Stimulated activated CD8-positive, alpha-beta memory T cell treated with anti-CD3 and anti-CD28 coated beads, Interleukin-4, amount 100 ng/mL, for 24 hours (primary cell): ENCODE data around the gene ZNF613.
A peak's percentile ranks its signal among the peaks of the same experiment; 100 is the strongest.
"Not testable (repeated sequence)": the region's sequence is repeated elsewhere in the genome, so short reads cannot be mapped to it uniquely, and the experiment has no call there.

Experiments
- DNase-seq: peaks from one replicate; pipeline ENCODE4 v3.0.0-alpha.2; 2020; ENCODE audit warnings: low read depth

ZNF613 gene

DNA sequence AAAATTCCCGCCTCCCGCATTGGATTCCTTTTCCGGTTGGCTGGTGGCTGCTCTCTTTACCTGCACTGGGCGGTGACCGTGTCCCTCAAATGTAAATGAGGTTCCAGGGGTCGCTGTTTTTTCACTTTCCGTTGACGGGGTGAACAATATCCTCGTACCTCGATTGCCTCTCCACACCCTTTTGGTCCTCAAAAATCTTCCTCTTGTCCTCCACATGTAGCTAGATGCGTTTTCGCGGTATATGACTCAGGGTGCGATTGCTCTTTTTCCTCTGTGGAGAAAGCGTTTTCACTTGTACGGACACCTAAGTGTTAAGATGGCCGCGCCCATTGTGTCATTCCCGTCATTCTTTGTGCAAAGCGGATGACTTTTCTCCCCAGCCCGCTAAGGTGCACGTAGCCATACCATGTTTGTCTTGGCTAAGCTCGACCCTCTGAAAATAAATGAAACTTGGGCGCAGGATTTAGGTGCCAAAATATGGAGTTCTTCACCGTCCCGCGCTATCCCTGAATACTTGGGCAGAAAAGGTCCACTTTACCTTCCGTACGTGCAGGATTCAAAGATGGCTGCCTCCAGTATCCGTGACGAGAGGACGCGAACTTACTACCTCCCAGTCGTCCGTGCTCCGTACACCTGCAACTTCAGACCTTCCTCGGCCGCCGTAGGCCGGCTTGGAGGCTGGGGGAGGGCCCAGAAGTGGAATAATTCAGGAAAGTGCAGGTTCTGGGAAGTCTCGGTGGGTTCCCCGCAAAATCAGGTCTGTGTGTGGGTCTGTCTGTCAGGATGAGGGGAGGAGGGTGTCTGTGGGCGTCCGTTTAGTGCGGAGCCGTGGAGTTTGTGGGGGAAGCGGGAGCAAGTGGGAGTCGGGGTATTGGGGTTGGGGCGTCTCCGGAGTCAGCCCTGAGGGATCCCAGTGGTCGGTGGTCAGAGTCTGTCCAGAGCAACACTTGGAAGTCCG lies at the start of gene ZNF613:
Gene ZNF613 (plus strand): TSS at position 689 of the 958 bp plus-strand sequence. CDS start 8,749 bp downstream, outside the sequence.
- DNase-seq: peak; percentile 73

DNA sequence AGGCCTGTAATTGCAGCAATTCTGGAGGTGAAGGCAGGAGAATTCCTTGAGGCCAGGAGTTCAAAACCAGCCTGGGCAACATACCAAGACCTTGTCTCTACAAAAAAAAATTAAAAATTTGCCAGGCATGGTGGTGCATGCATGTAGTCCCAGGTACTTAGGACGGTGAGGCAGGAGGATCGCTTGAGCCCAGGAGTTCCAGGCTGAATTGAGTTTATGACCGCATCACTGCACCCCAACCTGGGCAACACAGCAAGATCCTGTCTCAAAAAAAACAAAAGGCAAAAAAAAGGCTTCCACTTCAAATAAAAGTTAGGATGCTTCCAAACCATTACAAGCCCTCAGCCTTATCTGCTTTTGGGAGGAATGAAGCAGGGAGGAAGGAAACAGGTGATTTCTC lies 44.8 kb upstream of the ZNF613 start:
- no peak for DNase-seq

DNA sequence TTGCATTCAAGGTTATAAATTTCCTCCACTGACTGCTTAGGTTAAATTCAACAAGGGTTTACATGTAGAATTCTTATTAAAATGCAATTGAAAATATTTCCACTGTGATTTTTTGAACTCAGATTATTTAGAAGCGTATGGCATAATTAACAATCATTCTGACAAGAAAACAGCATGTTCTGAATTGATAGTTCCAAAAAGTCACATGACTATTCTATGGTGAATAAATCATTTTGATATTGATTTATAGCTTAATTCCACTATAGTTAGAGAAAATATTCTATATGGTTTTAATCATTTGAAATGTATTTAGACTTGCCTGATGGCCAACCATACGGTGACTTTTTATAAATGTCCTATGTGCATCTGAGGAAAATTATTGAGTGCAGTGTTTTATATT lies 42.6 kb upstream of the ZNF613 start:
- DNase-seq: no peak

DNA sequence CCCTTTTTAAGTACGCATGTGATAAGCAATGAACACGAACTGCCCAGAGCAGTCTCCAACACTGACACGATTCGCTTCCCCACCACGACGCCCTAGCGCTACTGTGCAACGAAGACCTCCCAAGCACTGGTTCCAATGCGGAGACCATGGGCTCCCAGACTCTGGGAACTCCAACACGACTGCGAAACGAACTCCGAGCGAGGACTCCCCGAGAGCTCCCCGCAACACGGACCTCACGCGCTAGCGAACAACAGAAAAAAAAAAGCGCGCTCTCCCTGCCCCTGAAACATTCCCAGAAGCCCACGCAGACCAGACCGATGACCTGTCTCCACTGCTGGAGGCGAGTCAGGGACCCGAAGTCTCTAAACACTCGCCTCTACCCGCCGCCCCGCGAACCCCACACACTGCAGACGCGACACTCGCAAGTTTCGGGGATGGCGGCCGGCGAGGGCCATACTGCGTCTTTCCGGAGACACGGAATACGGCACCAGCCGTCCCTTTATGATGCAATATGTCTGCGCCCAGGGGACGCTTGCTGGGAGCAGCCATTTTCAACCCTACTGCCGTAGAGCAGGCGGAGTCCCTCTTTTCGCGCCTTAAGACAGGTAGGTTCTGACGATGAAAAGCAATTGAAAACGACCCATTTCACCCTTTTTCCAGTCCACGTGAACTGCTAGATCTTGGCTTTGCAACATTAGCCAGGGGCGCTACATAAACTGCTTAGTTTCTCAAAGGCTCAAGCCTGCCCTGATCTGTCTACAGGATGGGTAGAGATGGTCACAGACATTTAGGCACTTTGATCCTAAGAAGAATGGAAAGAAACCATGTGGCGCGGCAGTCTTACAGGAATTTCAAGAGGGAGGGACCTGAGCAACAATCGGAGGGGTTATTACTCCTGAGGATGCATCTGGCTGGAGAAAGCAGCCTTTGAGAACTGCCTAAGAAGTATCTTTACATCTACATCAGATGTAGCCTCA lies 39.5 kb upstream of the ZNF613 start, which contains the start of gene ZNF577:
Gene ZNF577 (minus strand): TSS at position 430 of the 977 bp plus-strand sequence. CDS start 7,569 bp downstream, outside the sequence.
- peak; percentile 50 for DNase-seq

DNA sequence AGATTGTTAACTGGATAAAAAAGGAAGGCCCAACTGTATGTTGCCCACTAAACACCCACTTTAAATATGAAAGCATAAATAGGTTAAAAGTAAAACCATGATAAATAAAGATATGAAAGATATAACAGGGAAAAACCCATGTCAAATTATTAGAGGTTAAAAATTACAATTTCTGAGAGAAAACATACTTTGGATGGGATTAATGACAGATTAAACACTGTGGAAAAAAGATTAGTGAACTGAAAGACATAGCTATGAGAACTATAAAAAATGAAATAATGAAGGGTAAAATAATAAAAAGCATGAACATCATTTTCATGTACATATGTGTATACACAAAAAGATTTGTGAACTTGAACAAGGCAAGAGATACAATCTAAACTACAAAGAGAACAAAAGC lies 37.3 kb upstream of the ZNF613 start:
- DNase-seq: no peak

DNA sequence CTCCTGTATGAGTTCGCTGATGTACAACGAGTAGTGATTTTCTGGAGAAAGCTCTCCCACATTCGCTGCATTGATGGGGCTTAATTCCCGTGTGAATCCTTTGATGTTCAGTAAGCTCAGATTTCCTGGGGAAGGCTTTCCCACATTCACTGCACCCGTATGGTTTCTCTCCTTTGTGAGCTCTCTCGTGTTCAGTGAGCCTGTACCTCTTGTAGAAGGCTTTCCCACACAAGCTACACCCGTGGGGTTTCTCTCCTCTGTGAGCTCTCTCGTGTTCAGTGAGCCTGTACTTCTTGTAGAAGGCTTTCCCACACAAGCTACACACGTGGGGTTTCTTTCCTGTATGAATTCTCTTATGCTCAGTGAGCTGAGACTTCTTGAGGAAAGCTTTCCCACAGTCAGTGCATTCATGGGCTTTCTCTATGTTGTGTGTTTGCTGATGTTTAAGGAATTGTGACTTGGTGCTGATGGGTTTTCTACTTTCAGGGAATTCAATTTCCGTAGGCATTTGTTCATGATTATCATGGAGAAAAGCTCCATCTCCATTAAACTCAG lies 36.0 kb upstream of the ZNF613 start:
- no peak for DNase-seq

DNA sequence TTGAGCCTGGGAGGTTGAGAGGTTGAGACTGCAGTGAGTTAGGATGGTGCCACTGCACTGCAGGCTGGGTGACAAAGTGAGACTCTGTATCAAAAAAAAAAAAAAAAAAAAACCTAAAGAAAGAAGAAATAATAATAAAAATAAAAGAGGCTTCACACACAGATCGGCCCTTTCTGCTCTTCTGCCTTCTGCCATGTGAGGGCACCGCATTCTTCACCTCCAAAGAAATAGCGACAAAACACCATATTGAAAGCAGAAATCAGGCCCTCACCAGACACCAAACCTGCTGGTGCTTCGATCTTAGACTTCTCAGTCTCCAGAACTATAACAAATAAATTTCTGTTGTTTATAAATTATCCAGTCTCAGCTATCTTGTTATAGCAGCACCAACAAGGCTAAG lies 25.4 kb upstream of the ZNF613 start:
- no peak for DNase-seq

DNA sequence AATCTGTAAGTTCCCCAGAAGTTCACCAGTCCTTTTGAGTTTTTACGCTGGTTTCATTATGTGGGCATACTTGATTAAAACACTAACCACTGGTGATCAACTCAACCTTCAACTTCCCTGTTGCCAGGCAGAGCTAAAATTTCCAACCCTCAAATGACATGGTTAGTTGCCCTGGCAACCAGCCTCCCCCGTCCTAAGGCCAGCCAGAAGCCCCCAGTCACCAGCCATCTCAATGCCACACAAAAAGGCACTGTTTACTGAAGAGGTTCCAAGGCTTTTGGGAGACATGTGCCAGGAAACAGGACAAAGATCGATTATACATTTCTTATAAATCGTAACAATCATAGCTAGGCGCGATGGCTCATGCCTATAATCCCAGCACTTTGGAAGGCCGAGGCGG lies 24.1 kb upstream of the ZNF613 start:
- DNase-seq: no peak

DNA sequence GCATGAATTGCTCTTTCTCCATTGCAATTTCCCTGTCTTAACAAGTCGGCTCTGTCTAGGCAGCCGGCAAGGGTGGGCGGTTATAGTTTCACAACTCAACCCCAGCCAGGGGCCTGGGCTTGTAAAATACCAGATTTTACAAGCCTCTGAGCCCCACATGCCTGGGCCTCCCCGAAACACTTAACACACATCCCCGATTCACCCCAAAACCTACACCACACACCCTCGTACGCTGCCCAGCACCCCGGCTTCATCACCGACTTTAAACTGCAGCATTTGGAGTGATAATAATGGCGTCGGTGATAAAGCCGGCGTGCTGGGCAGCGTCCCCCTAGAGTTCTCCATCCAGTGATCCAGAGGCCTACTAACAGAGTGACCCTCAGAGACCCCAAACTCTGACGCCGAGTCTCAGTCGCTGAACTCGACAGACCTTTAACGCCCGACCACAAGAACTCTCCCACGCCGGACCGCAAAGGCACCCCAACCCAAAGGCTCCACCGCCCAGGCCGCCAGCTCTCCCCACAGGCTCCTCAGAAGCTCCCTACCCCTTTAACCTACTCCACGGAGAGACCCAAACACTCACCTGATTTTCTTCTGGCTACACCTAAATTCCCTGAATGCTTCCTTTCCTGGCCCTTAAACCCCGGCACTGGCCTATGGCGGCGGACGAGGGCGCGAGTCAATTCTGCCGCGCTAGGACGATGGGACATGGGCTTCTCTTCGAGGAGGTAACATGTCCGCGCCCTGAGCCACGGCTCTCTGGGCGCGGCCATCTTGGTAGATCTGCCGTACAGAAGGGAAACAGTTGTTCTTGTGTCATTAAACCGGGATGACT lies 22.7 kb upstream of the ZNF613 start, which contains the start of gene ZNF649:
Gene ZNF649 (minus strand): TSS at position 687 of the 835 bp plus-strand sequence. CDS start 4,910 bp downstream, outside the sequence.
- DNase-seq: peak; percentile 65

DNA sequence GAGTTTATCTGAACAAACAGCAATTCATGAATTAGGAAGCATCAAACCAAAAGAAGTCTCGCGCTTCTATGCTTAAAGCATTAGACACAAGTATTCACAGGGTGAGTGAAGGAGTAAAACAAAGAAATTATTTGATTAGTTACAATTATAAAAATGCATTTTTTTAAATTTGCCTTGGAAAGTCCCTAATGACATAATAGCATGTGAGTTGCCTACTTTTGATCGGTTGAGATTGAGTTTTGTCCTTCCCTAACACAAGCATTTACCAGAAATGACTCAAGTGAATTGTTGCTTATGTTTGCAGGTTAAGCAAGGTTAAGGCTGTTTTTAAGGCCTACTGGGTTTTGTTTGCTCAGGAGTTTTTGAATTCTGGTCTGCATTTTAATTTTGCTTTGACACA lies 22.1 kb upstream of the ZNF613 start:
- no peak for DNase-seq

DNA sequence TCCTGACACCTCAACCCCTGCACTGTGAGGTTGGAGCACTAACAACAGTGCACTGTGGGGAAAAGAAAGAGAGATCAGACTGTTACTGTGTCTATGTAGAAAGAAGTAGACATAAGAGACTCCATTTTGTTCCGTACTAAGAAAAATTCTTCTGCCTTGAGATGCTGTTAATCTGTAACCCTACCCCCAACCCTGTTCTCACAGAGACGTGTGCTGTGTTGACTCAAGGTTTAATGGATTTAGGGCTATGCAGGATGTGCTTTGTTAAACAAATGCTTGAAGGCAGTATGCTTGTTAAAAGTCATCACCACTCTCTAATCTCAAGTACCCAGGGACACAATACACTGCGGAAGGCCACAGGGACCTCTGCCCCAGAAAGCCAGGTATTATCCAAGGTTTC lies 21.6 kb upstream of the ZNF613 start:
- DNase-seq: not testable (repeated sequence)

DNA sequence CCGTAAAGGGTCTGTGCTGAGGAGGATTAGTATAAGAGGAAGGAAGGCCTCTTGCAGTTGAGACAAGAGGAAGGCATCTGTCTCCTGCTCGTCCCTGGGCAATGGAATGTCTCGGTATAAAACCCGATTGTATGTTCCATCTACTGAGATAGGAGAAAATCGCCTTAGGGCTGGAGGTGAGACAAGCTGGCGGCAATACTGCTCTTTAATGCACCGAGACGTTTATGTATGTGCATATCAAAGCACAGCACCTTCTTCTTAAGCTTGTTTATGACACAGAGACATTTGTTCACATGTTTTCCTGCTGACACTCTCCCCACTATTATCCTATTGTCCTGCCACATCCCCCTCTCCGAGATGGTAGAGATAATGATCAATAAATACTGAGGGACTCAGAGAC lies 21.2 kb upstream of the ZNF613 start:
- DNase-seq: not testable (repeated sequence)

DNA sequence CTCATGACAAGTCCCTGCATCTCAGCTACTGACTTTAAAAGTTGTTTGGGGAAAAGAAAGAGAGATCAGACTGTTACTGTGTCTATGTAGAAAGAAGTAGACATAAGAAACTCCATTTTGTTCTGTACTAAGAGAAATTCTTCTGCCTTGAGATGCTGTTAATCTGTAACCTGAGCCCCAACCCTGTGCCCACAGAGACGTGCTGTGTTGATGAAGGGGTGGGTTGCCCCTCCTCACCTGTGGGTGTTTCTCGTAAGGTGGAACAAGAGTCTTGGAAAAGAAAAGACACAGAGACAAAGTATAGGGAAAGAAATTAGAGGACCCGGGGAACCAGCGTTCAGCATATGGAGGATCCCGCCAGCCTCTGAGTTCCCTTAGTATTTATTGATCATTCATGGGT lies 19.3 kb upstream of the ZNF613 start:
- not testable (repeated sequence) for DNase-seq

DNA sequence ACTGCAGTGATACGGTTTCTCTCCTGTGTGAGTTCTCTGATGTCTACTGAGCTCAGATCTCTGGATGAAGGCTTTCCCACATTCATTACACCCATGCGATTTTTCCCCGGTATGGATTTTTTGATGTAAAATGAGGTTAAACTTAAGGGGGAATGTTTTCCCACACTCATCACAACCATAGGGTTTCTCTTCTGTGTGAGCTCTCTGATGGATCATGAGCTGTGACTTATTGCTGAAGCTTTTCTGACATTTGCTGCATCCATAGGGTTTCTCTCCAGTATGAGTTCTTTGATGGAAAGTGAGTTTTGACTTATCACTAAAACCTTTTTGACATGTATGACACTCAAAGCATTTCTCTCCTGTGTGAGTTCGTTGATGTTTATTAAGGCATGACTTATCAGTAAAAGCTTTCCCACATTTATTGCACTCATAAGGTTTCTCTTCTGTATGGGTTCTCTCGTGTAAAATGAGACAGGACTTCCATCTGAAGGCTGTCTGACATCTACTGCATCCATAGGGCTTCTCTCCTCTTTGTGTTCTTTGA lies 11.9 kb upstream of the ZNF613 start:
- no peak for DNase-seq

DNA sequence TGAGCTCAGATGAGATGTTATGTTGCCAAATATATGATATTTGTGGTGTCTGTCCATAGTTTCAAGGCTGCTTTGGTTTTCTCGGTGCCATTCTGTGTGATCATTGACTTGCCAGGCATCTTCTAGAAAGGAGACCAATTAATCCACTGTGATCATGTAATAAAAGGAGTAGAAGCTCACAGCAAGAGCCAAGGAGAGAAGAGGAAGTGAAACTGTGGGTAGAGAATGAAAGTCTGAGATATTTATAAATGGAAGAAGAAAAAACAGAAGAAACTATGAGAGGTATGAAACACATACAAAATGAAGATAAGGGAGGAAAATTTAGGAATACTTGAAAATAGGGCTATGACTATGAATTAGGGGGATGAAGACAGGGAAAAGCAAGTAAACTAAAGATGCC lies 11.1 kb upstream of the ZNF613 start:
- no peak for DNase-seq

DNA sequence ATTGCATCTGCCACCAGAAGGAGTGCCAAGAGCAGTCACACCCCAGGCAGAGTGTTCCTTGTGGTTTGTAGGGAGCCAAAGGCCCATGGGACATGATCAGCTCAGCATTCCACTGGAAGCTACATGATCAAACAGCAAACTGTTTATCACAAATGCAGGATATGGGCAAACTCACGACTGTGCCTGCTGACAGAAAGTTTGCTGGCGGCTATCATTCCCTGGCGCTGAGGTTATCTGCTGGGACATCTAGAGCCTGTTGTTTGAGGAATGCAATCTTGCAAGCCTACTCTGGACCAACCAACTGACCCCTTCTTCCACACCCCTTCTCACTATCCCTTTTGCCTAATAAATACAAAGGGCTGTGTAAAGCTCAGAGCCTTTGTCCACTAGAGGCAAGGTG lies 7.7 kb upstream of the ZNF613 start:
- DNase-seq: no peak

DNA sequence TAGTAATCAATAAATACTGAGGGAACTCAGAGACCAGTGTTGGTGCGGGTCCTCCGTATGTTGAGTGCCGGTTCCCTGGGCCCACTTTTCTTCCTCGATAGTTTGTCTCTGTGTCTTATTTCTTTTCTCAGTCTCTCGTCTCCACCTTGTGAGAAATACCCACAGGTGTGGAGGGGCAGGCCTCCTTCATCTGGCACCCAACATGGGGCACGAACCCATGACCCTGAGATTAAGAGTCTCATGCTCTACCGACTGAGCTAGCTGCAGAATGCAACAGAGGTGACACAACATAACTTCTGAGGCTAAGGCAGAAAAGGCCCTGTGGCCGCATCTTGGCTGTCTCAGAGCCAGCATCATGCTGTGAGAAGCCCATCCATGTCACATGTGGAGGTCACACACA lies 5.3 kb upstream of the ZNF613 start:
- no peak for DNase-seq

DNA sequence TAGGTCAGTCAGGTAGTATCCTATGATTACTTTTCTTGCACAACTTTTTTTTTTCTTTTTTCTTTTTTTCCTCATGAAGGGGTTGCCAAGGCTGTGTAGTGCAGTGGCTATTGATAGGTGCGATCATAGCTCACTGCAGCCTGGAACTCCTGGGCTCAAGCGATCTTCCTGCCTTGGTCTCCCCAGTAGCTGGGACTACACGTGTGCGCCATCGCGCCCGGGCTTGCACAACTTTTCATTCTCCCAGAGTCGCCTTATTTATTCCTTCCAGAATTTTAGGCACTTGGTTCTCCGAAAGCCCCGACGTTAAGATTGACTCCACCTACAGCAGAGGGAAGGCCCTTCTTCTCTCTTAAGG lies 867 bp upstream of the ZNF613 start:
- DNase-seq: no peak

DNA sequence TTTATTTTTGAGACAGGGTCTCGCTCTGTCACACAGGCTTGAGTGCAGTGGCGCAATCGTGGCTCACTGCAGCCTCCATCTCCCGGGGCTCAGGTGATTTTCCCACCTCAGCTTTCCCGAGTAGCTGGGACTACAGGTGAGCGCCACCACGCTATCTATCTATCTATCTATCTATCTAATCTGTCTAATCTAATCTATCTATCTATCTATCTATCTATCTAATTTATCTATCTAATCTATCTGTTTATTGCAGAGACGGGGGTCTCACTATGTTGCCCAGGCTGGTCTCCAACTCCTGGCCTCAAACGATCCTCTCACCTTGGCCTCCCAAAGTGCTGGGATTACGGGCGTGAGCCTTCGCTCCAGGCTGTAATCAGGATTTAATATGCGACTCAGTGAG lies 587 bp downstream of the ZNF613 start:
- no peak for DNase-seq

DNA sequence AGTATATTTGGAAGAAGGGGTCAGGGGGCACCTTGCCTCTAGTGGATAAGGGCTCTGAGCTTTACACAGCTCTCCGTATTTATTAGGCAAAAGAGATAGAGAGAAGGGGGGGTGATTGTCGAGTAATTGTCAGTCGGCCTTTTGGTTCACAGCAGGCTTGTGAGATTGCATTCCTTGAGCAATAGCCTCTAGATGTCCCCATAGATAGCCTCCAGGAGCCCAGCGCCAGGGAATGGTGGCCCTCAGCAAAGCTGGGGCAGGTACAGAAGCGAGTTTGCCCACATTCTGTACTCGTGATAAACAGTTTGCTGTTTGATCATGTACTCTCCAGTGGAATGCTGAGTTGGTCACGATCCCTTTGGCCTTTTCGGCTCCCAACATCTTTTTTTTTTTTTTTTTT lies 4.6 kb downstream of the ZNF613 start:
- DNase-seq: no peak

DNA sequence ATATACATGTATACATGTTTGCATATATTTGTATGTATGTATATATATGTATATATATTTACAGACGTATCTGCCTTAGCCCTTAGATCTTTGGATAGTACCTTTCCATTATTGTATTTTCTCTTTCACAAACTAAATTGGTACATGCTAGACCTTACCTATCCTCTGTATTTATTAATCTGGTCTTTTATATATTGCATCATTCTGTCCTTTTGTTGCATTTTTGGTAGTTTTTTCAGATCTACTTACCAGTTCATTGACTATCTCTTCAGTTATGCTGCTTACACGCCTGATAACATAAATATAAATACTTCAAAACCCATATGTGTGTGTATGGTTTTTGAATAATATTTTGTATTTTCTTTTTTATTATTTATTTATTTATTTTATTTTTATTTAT lies 11.7 kb downstream of the ZNF613 start:
- no peak for DNase-seq
